SK-N-MC (cell line): ENCODE data around the gene CCDC27.
"Not testable (repeated sequence)": the region's sequence is repeated elsewhere in the genome, so short reads cannot be mapped to it uniquely, and the experiment has no call there.

Source experiments
- DNase-seq: peaks from one replicate; pipeline ENCODE4 v3.0.0-alpha.2; 2011; ENCODE audit warnings: low read depth, low spot score
- H3K27ac ChIP-seq: fragments of 200-600 bp; sonication (generic); 2 replicates; pipeline ENCODE4 v1.5.1; 2016; ENCODE audit warnings: mixed run types
- H3K36me3 ChIP-seq: fragments of 200-600 bp; sonication (generic); 2 replicates; pipeline ENCODE4 v1.6.1; 2017; ENCODE audit warnings: antibody characterized with exemption, low read length, mixed read lengths; ENCODE audit not compliant: insufficient read depth
- H3K4me3 ChIP-seq: fragments of 200-600 bp; sonication (generic); 2 replicates; pipeline ENCODE4 v1.5.1; 2016
- H3K9ac ChIP-seq: fragments of 200-600 bp; sonication (generic); 2 replicates; pipeline ENCODE4 v1.8.0; 2017; ENCODE audit warnings: mixed run types, mixed read lengths; ENCODE audit not compliant: insufficient read length
- H3K9me3 ChIP-seq: fragments of 200-600 bp; sonication (generic); 2 replicates; pipeline ENCODE4 v1.6.1; 2017; ENCODE audit warnings: low read depth, mild to moderate bottlenecking, antibody characterized with exemption, low read length, moderate library complexity, mixed read lengths
- EZH2 ChIP-seq: fragments of 200-600 bp; sonication (generic); IDR thresholded peaks from one replicate; pipeline ENCODE4 v1.6.1; 2017; ENCODE audit warnings: antibody characterized with exemption
- FOXP2 ChIP-seq: optimal IDR thresholded peaks from 2 replicates; pipeline ENCODE3; 2011; ENCODE audit warnings: mild to moderate bottlenecking, moderate library complexity; ENCODE audit not compliant: insufficient read depth; ENCODE audit errors: extremely low read length, control extremely low read depth
- POLR2AphosphoS5 ChIP-seq: IDR thresholded peaks from 2 replicates; pipeline ENCODE4 v1.6.1; 2012; ENCODE audit warnings: mild to moderate bottlenecking, low read depth, low read length, borderline replicate concordance

The CCDC27 gene

GRCh38 chr1:3716351-3716750, 35.9 kb upstream of the CCDC27 start:
- Histone ChIP-seq H3K9ac (no peak overlapping the region), H3K27ac (no peak overlapping the region), H3K9me3 (no peaks in the 10 kb centered on the region), H3K36me3 (no peaks in the 10 kb centered on the region), H3K4me3 (no peak overlapping the region)
- TF ChIP-seq EZH2 (no peak), POLR2AphosphoS5 (no peak), FOXP2 (no peak)
- no peak for DNase-seq

DNA sequence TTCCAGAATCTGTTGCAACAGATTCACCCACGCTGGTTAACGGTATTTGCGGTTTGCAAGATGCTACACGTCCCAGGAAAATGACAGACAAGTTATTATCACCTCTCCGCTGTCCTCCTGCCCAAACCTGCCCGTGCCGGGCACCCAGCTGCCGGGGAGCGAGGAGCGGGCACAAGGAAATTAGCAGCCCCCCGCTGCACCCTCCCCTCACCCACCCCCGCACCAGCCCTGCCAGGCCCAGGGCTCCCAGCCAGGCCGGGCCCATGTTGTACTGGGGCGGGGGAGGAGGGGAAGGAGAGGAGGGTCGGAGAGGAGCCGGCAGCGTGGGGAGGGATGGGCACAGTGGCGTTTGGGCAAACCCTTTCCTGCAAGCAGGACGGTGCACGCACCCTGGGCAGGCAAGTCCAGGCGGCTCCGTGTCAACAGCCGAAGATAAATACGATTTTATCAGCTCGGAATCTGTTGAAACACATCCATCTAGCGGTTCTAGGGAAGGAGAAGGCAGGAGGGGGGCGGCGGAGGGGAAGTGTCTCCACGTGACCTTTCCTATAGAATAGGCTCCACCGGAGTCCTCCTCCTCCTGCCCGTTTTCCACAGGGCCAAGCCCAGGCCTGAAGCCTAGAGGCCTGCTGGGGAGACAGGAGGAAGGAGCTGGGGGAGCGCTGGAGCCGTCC, 35.1 kb upstream of the CCDC27 start:
- Histone ChIP-seq H3K9me3 (no peaks in the 10 kb centered on the region), H3K9ac (no peak overlapping the region), H3K36me3 (no peaks in the 10 kb centered on the region), H3K4me3 (no peak overlapping the region), H3K27ac (no peak overlapping the region)
- no peak for DNase-seq
- TF ChIP-seq EZH2 (no peak), POLR2AphosphoS5 (no peak), FOXP2 (no peak)

DNA sequence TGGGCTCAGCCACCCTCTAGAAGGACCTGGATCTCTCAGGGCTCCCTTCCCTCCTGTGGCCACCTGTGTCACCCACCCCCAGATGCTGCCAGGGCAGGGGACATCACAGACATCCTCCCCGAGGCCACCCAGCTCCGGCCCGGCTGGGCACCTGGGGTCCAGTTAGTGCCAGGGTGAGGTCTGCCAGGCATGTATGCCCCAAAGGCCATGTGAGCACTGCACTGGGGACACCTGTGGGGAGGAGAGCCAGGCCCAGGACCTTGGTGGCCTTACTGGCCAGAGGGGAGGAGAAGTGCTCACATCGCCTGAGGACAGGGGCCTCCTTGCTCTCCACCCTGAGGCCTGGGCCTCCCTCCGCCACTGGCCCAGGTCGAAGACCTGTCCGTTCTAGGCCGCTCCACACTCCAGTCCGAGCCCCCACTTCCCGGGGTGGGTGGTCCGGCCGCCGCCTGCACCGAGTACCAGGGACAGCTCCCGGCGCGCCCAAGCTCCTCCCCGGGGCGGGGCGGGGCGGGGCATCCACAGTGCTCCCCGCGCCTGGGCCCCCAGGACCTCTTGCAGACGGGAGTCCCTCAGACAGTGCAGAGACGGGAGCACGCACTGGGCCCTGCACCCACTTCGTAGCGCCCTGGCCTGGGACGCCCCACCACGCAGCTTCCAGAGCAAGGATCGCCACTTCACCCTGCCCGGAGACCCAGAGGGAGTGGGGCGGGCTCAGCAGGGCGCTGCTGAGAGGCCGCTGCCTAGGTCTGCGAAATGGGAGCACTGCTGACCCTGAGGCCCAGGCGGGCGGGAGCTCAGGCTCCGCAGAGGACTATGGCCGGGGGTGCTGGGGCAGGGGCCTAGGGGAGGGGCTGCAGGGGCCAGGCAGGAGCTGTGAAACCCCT, 34.3 kb upstream of the CCDC27 start:
- H3K9me3 ChIP-seq = no peaks in the 10 kb centered on the region
- H3K4me3 ChIP-seq = no peak overlapping the region
- no peak for DNase-seq
- no peak overlapping the region for H3K9ac ChIP-seq
- H3K36me3 ChIP-seq = no peaks in the 10 kb centered on the region
- TF ChIP-seq FOXP2 (no peak), POLR2AphosphoS5 (no peak), EZH2 (no peak)
- no peak overlapping the region for H3K27ac ChIP-seq

- no peak overlapping the region for H3K27ac ChIP-seq
- TF ChIP-seq EZH2 (no peak), FOXP2 (no peak), POLR2AphosphoS5 (no peak)
- H3K9me3 ChIP-seq = no peaks in the 10 kb centered on the region
- DNase-seq = no peak
- no peak overlapping the region for H3K4me3 ChIP-seq
- H3K36me3 ChIP-seq = no peaks in the 10 kb centered on the region
- H3K9ac ChIP-seq = no peak overlapping the region
Measured at GRCh38 chr1:3718764-3719163, 33.5 kb upstream of the CCDC27 start.

- H3K9ac ChIP-seq = no peak overlapping the region
- DNase-seq = no peak
- H3K9me3 ChIP-seq = no peaks in the 10 kb centered on the region
- no peaks in the 10 kb centered on the region for H3K36me3 ChIP-seq
- no peak overlapping the region for H3K27ac ChIP-seq
- no peak overlapping the region for H3K4me3 ChIP-seq
- TF ChIP-seq EZH2 (no peak), FOXP2 (no peak), POLR2AphosphoS5 (no peak)
Measured at GRCh38 chr1:3721955-3722465, 30.2 kb upstream of the CCDC27 start.

DNA sequence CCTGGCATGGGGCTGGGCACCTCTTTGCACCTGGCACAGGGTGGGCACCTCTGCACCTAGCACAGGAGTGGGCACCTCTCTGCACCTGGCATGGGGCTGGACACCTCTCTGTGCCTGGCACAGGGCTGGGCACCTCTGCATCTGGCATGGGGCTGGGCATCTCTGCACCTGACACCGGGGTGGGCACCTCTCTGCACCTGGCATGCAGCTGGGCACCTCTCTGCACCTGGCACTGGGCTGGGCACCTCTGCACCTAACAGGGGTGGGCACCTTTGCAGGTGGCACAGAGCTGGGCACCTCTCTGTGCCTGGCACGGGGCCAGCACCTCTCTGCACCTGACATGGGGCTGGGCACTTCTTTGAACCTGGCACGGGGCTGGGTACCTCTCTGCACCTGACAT, 29.4 kb upstream of the CCDC27 start:
- Histone ChIP-seq H3K9me3 (no peaks in the 10 kb centered on the region), H3K4me3 (no peak overlapping the region), H3K27ac (no peak overlapping the region), H3K9ac (no peak overlapping the region), H3K36me3 (no peaks in the 10 kb centered on the region)
- DNase-seq = no peak
- TF ChIP-seq FOXP2 (no peak), EZH2 (no peak), POLR2AphosphoS5 (no peak)

DNA sequence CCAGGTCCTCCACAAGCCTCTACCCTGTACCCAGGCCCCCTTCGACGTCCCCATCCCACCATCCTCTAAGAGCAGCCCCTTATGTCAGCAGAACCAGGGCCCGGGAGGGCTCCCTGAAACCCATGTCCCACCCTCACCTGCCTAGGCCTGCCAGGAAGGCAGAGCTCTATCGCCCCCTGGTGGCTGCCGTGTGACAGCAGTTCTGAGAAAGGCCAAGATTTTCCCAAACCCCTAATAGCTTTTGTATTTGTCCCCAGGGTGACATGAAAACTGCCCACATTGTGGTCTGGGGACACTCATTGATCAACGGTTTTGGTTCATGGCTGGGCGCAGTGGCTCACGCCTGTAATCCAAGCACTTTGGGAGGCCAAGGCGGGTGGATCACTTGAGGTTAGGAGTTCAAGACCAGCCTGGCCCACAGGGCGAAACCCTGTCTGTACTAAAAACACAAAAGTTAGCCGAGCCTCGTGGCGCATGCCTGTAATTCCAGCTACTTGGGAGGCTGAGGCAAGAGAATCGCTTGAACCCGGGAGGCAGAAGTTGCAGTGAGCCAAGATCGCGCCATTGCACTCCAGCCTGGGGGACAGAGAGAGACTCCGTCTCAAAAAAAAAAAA, 27.7 kb upstream of the CCDC27 start:
- H3K9ac ChIP-seq, H3K9me3 ChIP-seq, H3K27ac ChIP-seq, H3K4me3 ChIP-seq, DNase-seq, H3K36me3 ChIP-seq: not testable (repeated sequence)

- no peak for DNase-seq
- Histone ChIP-seq H3K4me3 (no peak overlapping the region), H3K9me3 (no peaks in the 10 kb centered on the region), H3K27ac (no peak overlapping the region), H3K9ac (no peak overlapping the region), H3K36me3 (no peaks in the 10 kb centered on the region)
- no peak for TF ChIP-seq POLR2AphosphoS5
- no peak for TF ChIP-seq FOXP2
- TF ChIP-seq EZH2 = no peak
Measured at GRCh38 chr1:3725366-3725765, 26.9 kb upstream of the CCDC27 start.

DNA sequence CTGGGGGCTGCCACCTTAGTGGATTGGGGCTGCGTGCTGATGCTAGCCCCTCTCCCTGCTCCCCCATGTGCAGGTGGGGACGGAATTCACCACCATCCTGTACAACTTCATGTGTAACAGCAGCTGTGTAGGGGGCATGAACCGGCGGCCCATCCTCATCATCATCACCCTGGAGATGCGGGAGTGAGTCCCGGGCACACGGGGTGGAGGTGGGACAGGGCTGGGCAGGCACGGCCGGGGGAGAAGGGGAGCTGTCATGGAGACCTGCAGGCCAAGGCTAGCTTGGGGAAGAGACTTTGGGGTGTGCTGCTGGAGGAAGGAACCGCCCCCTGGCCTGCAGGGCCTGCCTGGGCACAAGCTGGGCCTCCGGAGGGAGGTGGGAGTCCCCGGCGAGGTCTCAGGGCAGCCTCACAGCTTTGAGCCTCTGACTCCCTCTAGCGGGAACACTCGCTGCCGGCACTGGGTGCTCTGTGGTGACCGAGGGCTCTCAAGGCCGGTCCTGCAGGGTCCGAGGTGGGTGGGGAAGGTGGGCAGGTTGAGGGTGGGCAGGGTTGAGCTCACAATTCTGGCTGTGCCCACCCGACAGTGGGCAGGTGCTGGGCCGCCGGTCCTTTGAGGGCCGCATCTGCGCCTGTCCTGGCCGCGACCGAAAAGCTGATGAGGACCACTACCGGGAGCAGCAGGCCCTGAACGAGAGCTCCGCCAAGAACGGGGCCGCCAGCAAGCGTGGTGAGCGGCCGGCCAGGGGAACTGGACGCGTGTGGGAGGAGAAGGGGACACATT, 25.0 kb upstream of the CCDC27 start:
- no peak for DNase-seq
- no peaks in the 10 kb centered on the region for H3K9me3 ChIP-seq
- TF ChIP-seq POLR2AphosphoS5 (no peak), EZH2 (no peak), FOXP2 (no peak)

More for the DNA sequence above, 25.0 kb upstream of the CCDC27 start:
- H3K27ac ChIP-seq = no peak overlapping the region
- no peak overlapping the region for H3K4me3 ChIP-seq
- H3K36me3 ChIP-seq = no peaks in the 10 kb centered on the region
- H3K9ac ChIP-seq = no peak overlapping the region
